ENCODE data around the gene MRGPRX3. TPM values are rescaled to one million over a fixed set of nuclear protein-coding genes. Genes with fewer than 3 reads are reported as not detected.

The MRGPRX3 gene
- total and polyA plus RNA-seq, 2 of the 13 experiments (the other 11 are each of a cell fraction or from before 2014, with no cell fraction given) = 0.53 TPM; not detected in 1

DNA sequence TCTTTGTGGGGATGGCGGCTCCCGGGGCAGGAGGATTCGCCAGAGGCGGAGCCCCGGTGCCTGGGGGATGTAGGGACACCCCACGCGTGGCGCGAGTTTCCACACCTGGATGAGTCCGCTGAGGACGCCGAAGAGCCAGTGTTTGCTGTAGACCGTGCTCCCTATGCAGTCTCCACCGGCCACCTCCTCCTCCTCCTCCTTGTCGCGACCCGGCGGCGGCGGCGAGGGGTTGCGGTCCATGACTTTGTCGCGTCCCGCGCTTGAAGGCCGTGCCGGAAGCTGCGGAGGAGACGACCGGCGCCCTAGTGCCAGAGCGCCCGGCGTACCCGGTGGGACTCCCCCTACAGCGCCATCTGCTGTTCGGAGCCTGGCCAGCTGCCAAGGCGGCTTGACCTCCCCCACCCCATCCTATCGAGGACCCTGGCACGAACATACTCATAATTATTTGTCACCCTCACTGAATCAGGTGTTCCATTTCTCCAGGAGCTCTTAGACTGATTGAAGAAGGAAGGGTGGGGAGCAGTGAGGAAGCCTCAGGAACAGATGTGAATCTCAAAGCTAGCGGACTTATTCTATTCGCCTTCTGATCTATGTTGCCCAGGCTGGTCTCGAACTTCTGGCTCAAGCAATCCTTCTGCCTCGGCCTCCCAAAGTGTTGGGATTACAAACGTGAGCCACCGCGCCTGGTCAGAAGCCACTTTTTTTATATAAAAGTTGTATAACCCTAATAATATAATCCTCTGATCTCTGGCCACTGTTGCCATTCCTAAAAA, 26.4 kb upstream of the MRGPRX3 start, which contains the start of gene SAAL1 (continued):
- TF ChIP-seq ATF2 (CRISPR knock-in tag; IDR thresholded peaks at IDR 0.05) (peak; percentile 72; the same call in 1 of the 2 replicates), ZFP90 (CRISPR knock-in tag; IDR thresholded peaks at IDR 0.05; ENCODE audit: borderline replicate concordance) (peak; percentile 87), PHF8 (CRISPR knock-in tag; IDR thresholded peaks at IDR 0.05) (peak; percentile 95), AHR (CRISPR knock-in tag; IDR thresholded peaks at IDR 0.05) (0 out of 2 replicates have a peak, but pooled peaks have one; percentile 70), PHF5A (CRISPR knock-in tag; IDR thresholded peaks at IDR 0.05; ENCODE audit: low read depth, unreplicated experiment) (peak; percentile 19), FOXJ3 (CRISPR knock-in tag; IDR thresholded peaks at IDR 0.05; ENCODE audit: borderline replicate concordance) (no peak), ZNF343 (CRISPR knock-in tag; IDR thresholded peaks at IDR 0.05) (0 out of 2 replicates have a peak, but pooled peaks have one; percentile 37), KLF16 (CRISPR knock-in tag; IDR thresholded peaks at IDR 0.05) (peak; percentile 54 to 90; a peak in 1 of 4 replicates), ZNF792 (CRISPR knock-in tag; IDR thresholded peaks at IDR 0.05) (peak; percentile 95), ZNF558 (CRISPR knock-in tag; IDR thresholded peaks at IDR 0.05; ENCODE audit: borderline replicate concordance) (peak; percentile 90; the same call in 1 of the 2 replicates), TOE1 (CRISPR knock-in tag; IDR thresholded peaks at IDR 0.05) (no peak)
- TF ChIP-seq, protein P1, sequence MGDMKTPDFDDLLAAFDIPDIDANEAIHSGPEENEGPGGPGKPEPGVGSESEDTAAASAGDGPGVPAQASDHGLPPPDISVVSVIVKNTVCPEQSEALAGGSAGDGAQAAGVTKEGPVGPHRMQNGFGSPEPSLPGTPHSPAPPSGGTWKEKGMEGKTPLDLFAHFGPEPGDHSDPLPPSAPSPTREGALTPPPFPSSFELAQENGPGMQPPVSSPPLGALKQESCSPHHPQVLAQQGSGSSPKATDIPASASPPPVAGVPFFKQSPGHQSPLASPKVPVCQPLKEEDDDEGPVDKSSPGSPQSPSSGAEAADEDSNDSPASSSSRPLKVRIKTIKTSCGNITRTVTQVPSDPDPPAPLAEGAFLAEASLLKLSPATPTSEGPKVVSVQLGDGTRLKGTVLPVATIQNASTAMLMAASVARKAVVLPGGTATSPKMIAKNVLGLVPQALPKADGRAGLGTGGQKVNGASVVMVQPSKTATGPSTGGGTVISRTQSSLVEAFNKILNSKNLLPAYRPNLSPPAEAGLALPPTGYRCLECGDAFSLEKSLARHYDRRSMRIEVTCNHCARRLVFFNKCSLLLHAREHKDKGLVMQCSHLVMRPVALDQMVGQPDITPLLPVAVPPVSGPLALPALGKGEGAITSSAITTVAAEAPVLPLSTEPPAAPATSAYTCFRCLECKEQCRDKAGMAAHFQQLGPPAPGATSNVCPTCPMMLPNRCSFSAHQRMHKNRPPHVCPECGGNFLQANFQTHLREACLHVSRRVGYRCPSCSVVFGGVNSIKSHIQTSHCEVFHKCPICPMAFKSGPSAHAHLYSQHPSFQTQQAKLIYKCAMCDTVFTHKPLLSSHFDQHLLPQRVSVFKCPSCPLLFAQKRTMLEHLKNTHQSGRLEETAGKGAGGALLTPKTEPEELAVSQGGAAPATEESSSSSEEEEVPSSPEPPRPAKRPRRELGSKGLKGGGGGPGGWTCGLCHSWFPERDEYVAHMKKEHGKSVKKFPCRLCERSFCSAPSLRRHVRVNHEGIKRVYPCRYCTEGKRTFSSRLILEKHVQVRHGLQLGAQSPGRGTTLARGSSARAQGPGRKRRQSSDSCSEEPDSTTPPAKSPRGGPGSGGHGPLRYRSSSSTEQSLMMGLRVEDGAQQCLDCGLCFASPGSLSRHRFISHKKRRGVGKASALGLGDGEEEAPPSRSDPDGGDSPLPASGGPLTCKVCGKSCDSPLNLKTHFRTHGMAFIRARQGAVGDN (CRISPR knock-in tag; IDR thresholded peaks at IDR 0.05) = peak; percentile 91
- TF ChIP-seq, protein P2, sequence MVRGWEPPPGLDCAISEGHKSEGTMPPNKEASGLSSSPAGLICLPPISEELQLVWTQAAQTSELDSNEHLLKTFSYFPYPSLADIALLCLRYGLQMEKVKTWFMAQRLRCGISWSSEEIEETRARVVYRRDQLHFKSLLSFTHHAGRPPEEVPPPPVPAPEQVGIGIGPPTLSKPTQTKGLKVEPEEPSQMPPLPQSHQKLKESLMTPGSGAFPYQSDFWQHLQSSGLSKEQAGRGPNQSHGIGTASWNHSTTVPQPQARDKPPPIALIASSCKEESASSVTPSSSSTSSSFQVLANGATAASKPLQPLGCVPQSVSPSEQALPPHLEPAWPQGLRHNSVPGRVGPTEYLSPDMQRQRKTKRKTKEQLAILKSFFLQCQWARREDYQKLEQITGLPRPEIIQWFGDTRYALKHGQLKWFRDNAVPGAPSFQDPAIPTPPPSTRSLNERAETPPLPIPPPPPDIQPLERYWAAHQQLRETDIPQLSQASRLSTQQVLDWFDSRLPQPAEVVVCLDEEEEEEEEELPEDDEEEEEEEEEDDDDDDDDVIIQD (CRISPR knock-in tag; IDR thresholded peaks at IDR 0.05; ENCODE audit: low read depth) = peak; percentile 81; the same call in 1 of the 2 replicates
- TF ChIP-seq, protein P3, sequence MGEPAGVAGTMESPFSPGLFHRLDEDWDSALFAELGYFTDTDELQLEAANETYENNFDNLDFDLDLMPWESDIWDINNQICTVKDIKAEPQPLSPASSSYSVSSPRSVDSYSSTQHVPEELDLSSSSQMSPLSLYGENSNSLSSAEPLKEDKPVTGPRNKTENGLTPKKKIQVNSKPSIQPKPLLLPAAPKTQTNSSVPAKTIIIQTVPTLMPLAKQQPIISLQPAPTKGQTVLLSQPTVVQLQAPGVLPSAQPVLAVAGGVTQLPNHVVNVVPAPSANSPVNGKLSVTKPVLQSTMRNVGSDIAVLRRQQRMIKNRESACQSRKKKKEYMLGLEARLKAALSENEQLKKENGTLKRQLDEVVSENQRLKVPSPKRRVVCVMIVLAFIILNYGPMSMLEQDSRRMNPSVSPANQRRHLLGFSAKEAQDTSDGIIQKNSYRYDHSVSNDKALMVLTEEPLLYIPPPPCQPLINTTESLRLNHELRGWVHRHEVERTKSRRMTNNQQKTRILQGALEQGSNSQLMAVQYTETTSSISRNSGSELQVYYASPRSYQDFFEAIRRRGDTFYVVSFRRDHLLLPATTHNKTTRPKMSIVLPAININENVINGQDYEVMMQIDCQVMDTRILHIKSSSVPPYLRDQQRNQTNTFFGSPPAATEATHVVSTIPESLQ (CRISPR knock-in tag; conservative IDR thresholded peaks at IDR 0.05) = no peak
- TF ChIP-seq, protein P4, sequence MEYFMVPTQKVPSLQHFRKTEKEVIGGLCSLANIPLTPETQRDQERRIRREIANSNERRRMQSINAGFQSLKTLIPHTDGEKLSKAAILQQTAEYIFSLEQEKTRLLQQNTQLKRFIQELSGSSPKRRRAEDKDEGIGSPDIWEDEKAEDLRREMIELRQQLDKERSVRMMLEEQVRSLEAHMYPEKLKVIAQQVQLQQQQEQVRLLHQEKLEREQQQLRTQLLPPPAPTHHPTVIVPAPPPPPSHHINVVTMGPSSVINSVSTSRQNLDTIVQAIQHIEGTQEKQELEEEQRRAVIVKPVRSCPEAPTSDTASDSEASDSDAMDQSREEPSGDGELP (IDR thresholded peaks at IDR 0.05; ENCODE audit: borderline replicate concordance, low read depth) = peak; percentile 67; the same call in 1 of the 2 replicates
- TF ChIP-seq, protein P5, sequence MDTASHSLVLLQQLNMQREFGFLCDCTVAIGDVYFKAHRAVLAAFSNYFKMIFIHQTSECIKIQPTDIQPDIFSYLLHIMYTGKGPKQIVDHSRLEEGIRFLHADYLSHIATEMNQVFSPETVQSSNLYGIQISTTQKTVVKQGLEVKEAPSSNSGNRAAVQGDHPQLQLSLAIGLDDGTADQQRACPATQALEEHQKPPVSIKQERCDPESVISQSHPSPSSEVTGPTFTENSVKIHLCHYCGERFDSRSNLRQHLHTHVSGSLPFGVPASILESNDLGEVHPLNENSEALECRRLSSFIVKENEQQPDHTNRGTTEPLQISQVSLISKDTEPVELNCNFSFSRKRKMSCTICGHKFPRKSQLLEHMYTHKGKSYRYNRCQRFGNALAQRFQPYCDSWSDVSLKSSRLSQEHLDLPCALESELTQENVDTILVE (CRISPR knock-in tag; IDR thresholded peaks at IDR 0.05) = peak; percentile 75

All from HepG2 (cell line).